ENCODE data around the gene DCPS.

DCPS gene

DNA sequence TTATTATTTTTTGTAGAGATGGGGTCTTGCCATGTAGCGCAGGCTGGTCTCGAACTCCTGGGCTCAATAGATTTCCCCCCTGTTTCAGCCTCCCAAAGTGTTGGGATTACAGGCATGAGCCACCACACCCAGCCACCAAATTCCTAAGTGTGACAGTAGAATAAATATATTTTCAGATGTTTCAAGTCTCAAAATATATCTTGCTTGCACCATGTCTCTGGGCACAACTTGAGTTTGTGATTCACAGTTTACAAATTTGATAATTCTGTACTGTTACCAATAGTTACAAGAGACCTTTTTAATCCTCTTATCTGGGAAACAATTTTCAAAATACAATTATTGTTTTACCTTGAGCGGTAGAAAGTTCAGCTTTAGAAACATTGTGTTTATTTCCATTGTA is 19.1 kb downstream of the DCPS start:
- in situ Hi-C loops (cut with MboI; ENCODE audit: low sequenced_read_pairs) = loop anchor here (25.0 kb wide), 1 partner anchor 664 kb away; no protein-coding TSS in a partner anchor

DNA sequence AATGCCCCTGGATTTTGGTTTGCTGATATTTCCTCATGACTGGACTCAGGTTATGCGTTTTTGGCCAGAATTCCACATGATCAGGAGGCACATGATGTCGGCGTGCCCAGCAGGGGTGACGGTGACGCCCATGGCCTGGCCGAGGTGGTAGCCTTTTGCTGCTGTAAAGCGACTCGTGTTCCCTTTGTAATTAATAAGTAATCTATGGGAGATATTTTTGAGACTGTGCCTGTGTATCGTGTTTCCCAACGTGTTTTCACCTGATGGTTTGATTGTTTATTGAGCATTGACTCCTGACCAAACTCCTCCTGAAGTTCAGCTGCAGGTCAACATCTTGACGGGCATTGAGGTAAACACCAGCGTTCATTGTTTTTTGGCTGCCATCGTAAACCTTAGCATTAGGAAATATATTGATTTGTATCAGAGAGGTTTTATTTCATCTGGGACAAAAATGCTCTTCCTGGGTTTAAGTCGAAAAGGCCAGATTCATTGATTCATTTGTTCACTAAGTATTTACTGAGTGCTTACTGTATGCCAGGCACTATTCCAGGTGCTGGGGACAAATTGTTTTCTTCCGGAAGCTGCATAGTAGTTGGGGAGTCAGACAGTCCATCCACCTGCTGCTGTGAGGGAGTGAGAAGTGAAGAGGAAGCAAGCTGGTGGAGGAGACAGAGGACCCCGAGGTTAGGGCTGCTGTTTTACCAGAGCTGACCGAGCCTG is 23.6 kb downstream of the DCPS start:
- in situ Hi-C loops (cut with MboI; ENCODE audit: low sequenced_read_pairs) = no loop called here

DNA sequence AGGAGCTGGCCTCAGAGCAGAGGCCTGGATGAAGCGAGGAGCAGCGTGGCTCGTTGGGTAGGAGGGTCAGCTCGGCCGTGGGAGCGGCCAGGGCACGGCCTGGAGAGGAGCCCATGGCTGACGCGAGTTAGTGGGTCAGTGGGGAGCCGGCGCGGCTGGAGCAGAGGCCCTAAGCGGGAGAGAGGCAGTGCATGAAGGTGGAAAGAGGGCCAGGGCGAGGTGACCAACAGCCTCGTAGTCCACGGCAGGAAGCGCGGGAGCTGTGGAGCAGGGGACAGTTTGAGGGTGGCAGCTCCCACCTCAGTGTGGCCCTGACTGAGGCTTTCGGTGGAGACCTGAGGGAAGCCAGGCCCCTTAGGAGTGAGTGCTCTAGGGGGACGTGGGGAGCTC is 24.1 kb downstream of the DCPS start:
- in situ Hi-C loops (cut with MboI; ENCODE audit: low sequenced_read_pairs) = no loop called here

DNA sequence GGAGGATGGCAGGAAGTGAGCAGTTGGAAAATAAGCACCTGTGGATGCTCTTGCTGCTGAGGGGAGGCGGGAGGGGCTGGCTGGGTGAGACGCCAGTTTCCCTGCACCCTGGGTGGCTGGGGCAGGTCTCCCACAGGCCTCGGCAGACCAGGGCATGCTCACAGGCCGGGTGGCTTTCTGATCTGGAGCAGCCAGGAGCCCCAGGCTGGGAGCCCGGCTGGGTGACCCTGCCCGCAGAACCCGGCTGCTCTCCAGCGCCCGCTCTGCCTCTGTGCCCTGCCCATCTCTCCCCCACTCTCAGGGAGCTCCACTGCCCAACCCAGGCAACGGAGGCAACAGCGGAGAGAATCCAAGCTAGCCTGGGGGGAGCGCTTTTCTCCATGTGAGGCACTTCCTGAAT is 24.6 kb downstream of the DCPS start:
- in situ Hi-C loops (cut with MboI; ENCODE audit: low sequenced_read_pairs) = no loop called here

DNA sequence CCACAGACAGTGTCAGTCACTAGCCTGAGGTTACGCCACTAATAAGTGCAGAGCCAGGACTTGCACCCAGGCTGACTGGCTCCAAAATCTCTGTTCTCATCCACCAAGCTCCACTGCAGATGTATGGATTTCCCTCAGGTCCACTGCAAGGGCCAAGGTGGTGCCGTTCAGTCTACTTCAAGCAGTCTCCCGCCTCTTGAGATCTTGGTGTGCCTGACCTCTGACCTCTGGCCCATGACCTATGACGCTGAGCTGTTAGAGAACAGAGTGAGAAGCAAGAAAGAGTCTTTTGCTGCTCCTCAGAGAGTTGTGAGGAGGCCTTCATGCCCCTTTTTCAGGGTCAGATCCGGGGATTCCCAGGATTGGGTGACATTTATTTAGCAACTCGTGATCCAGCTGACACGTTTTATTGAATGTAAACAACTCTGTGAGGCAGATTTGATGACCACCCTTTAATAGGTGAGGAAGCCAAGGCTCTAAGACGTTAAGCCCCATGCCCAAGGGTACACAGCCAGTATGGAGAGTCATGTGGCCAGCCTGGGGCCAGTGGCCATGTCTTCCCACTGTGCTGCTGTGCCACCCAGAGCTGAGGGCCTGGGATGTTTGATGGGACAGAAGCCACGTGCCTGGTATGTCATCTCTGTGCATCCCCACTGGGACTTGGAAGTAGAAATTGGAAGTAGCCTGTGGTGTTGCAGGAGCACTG is 25.2 kb downstream of the DCPS start:
- in situ Hi-C loops (cut with MboI; ENCODE audit: low sequenced_read_pairs) = no loop called here

DNA sequence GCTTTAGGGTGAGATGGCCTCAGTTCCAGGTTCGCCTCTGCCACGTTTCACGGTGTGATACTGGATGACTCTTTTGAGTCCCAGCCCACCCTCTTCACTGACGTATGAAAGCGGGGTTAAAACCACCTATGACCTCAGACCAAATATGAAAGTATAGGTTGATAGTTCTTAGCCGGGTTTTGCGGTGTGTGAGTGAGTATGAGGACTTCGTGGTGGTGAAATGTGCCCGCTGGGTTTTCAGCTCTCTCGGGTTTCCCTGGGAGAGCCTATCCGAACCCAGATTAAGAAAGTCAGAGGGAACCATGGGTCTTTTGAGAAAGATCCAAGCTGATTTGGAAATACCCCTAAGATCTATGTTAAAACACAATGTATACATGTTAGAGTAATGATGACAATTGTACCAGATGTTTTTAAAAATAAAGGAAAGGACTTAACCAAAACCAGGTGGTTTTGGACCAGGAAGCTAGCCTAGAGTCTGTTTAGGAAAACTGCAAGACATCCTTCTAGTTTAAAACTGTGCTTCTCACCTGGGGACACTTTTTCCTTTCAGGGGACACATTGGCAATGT is 25.9 kb downstream of the DCPS start:
- in situ Hi-C loops (cut with MboI; ENCODE audit: low sequenced_read_pairs) = no loop called here

DNA sequence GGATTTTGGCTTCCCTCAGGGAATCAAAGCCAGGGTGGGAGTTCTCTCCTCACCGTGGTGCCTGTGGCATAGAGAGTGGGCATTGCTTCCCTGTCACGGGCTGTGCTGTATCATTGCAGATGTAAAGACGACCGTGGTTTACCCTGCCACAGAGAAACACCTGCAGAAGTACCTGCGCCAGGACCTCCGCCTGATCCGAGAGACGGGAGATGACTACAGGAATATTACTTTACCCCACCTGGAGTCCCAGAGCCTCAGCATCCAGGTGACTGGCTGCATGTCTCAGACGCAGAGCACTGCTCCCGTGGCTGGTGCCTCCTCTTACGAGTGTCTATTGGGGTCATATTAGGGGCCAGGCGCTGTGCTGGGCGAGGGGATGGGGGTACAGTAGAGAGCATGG is 27.4 kb downstream of the DCPS start:
- in situ Hi-C loops (cut with MboI; ENCODE audit: low sequenced_read_pairs) = no loop called here

DNA sequence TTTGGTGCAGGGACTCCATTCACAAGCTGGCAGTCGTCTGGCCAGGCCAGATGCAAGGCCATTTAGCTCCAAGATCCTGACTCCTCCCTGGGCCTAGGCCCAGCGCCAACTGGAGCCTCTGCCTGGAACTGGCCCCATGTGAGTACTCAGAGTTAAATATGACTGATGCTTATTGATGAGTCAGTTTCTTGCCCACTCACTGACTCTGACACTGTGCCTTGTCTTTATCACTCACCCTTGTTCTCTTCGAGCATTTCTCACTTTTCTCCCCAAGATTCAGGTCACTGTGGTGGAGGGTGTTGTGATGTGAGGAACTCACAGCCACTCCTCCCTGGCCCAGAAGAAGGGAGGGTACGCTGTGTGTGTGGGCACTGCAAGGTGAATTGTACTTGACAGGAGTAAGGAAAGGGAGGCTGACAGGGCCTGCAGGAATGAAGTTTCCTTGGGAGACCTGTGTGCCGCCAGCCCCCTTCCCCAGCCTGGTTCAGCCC is 28.4 kb downstream of the DCPS start:
- in situ Hi-C loops (cut with MboI; ENCODE audit: low sequenced_read_pairs) = no loop called here

DNA sequence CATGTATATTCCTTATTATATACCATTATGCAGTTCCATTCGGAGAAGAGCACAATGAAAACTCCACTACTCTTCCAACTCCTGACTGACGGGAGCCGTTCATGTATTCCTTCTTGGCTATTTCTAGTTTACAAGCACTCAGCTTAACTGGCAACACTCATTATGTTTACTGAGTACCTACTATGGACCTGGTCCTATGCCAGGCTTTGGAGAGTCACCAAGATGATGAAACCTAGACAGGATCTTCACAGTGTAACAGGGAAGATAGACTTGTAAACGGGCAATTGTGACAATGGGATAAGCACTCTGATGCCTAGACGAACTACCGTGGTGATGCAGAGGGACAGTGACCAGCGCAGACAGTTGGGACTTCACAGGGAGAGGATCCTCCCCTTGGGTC is 29.3 kb downstream of the DCPS start:
- in situ Hi-C loops (cut with MboI; ENCODE audit: low sequenced_read_pairs) = no loop called here

DNA sequence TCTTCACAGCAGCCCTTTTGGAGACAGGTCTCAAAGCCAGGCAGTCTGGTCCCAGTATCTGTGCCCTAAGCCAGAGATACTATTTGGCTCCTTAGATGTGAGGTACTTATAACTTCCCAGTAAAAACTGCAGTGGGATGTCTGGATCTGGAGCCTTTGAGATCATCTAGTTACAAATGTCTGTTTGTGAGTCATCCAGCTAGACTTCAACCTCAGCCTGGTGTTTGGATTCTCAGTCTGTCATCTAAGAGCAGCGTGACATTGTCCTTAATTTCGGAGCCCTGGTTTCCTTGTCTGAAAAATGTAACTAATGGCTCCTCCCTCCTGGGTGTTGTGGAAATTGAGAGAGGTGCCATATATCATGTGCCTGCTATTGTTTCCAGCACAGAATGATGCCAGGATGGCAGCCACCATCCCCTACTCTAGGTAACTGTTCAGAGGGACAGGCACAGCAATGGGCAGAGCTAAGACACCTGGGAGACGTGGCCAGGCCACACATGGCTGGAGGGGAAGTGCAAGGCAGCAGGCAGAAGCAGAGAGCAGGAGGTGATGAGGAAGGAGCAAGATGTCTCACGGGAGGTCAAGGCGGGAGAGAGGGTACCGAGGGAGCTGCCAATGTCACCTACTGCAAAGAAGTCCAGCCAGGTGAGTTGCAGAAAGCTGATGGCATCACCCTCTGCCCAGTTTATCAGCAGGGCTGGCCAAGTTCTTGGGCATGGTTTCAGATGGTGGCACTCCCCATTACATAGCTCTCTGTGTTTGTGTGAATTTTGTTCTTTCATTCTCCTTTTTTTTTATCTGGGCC is 31.0 kb downstream of the DCPS start:
- in situ Hi-C loops (cut with MboI; ENCODE audit: low sequenced_read_pairs) = no loop called here

DNA sequence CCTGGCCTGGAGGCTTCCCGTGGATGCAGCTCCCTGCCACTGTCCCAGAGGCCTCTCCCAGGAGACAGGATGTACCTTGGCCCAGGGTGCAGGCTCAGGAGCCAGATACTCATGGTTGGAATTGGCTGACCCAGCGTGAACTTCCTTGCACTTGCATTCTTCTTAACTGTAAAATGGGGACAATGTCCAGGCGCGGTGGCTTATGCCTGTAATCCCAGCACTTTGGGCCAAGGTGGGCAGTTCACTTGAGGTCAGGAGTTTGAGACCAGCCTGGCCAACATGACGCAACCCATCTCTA is 31.6 kb downstream of the DCPS start:
- in situ Hi-C loops (cut with MboI; ENCODE audit: low sequenced_read_pairs) = no loop called here

DNA sequence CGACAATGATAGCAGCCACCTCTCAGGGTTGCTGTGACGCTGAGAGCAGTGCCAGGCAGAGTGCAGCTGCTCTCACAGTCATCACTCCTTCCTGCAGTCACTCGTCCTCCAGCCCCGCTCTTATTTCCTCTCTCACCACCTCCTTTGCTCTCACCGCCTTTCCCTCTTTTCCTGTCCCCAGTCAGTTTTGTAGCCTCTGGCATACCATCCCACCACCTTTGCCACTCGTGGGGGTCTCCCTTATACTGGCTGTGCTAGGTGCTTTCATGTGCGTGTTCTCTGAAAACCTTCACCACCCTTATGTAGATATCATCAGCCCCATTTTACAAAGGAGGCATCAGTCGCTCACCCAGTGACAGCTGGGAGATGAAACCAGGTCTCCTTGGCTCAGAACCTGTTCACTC is 32.3 kb downstream of the DCPS start:
- in situ Hi-C loops (cut with MboI; ENCODE audit: low sequenced_read_pairs) = no loop called here

DNA sequence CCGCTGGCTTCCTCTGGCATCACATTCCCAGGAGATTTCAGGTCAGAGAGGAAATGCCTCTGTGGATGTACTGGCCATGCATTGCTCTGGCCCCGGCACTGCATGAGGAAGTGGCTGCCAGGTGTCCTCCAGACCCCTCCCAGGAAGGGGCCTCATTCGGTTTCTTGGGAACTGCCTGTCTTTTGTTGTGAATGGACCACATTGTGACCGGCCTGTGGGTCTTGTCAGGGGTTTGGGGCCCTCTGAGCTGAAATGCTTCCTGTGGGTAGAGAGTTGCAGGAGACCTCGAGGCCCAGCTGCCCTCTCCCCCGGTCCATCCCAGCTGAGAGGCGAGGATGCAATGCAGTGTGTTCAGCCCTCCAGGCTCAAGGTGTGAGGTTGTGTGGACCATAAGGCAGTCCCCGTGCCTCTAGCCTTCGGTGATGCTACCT is 32.8 kb downstream of the DCPS start:
- in situ Hi-C loops (cut with MboI; ENCODE audit: low sequenced_read_pairs) = no loop called here

DNA sequence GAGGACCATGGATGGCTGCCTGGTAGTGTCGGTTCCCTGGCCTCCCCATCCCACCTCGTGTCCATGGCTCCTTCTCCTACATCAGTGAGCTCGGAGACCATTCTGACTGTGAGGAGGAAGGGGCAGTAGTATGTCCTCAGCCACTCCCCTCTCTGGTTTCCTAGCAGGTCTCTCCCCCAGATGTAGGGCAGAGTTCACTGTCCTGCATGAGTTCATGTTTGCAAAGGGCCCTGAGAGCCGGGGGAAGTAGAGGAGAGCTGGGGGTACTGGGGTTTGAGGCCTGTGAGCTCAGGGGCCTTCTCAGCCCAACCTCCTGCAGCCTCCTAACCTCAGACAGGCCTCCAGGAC is 33.2 kb downstream of the DCPS start:
- in situ Hi-C loops (cut with MboI; ENCODE audit: low sequenced_read_pairs) = no loop called here

DNA sequence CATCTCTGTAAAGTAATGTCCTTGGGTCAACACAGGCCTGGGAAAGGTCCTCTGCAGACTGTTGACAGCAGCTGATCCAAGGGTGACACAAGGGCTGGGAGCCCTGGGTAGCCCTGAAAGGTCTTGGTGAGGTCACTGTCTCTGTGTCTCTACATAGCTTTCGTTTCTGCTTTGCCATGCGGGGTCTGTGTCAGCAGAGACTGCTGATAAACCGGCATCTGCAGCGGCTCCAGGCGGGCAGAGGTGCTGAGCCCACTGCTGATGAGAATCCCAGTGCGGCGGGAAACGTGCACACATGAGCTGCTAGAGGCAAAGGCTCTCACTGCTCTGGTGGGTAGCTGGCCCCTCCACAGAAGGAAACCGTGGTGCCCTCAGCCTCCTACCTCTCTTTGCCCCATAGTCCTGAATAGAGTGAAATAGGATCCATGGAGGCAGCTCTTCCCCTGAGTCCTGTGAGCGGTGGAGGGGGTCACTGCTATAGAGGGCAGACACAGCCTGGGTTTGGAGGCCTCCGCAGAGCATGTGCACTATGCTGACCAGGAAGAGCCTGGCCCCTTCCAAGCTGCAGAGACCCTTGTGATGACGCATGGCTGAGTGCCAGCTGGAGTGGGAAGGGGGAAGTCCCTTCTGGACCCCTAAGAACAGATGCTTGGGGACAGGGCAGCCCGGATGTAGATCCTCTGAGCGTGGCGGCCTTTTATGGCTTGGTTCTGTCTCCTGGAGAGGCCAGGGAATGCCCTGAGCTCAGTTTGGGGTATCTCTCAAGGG is 33.8 kb downstream of the DCPS start:
- in situ Hi-C loops (cut with MboI; ENCODE audit: low sequenced_read_pairs) = no loop called here

DNA sequence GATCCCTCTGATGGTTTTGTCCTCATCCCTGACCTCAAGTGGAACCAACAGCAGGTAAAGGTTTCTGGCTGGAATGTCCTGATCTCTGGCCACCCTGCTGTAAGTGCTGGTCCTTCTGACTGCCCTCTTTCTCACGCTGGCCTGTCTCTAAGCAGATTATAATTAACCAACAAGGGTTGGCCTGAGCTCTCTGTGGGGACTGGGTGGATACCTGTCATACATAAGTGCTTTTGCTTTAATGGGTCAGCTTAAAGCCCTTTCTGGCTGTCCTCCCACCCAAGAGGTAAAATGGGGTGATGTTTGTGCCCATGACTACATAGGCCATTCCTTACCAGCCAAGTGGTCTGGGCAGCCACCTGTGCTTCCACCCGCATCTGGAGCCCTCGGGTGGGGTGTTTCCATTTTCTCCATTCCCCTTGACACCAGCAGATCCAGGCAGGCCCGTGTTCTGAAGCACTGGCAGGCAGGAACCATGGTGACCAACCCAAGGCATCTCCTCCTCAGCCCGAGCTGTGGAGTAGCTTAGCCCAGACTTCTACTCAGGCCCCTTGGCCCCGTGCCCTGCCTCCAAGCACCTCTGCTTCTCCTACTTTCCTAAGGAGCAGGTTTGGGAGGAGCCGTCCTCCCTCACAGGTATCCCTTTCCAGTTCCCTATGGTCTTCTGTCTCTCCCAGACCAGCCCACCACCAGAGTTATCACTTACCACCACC is 34.6 kb downstream of the DCPS start:
- in situ Hi-C loops (cut with MboI; ENCODE audit: low sequenced_read_pairs) = no loop called here

DNA sequence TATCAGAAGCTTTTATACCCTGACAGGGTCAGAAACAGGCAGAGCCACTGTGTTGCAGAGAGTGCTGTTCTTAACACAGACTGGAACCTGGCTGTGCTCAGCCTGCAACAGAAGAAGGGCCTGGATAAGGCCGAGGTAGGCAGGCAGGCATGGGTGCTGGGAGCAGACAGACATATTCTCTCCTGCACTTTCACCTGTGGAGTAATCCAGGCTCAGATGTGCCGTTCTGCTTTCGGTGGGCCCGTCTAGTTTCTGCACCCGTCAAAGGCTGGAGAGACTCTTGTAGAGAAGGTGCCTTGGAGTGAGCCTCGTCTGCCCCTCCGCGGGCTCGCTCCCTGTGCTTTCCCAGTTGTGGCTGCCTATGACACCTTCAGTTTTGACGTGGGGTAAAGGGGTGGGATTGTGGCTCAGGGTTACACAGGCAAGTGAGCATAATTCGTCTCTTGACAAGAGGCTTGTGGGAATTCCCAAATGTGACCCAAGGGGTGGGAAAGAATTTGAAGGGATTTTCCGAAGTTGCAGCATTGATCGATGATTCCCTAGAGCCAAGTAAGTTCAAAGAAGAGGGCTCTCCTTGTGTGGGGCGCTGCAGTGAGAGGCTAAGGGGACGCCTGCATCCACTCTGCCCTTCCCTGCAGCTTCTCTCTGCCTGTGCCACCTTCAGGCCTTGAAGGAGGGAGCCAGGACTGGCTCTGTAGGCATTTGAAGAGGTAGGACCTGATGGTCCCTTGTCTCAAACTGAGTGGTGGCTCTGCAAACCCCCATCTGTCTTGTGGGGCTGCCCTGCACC is 35.4 kb downstream of the DCPS start:
- in situ Hi-C loops (cut with MboI; ENCODE audit: low sequenced_read_pairs) = no loop called here

DNA sequence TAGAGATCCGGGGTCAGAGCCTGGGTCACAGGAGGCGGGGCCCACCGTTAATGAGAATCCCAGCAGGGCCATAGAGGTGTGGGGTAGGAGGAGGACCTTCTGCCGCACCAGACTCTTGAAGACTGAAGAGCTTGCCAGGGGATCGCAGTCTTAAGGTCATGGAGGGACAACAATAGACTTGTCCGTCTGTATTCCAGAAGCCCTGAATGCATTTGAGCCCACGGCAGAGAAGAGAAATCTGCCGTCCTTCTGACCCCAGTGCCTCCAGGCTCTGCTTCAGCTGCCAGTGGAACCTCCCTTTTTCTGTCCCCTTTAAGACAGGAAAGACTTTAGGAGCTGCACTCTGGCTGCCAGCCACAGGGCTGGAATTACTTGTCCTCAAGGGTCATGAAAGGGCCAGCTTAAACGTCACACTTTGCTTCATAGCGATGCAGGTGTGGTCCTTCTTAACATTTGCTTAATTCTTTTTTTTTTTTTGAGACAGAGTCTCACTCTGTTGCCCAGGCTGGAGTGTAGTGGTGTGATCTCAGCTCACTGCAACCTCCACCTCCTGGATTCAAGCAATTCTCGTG is 36.1 kb downstream of the DCPS start:
- in situ Hi-C loops (cut with MboI; ENCODE audit: low sequenced_read_pairs) = no loop called here

DNA sequence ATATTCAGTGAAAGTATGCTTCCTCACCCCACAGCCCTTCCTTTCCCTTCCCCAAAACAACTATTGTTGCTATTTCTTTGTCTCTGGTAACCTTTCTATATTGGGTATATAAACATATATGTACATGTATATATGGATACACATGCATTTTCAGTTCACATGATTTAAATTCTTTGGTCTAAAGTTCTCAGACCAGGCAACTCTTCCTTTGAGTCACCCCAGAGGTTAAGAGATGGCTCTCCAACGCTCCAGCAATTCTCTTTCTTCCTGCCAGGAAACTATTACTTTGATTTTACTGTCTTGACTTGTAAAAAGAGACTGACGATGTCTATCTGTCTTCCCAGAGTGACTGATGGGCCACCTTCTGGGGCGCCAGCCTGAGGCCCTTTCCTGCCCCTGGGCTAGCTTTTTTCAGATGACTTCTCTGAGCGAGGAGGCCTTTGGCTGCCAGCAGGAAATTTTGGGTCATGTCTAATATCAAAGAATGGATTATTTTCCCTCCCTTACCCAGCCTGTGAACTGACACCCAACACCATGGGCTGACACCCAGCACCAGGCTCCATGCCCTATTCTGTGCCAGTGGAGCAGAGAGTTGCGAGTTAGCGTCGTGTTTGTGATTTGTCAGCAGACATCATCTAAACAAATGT is 37.2 kb downstream of the DCPS start:
- in situ Hi-C loops (cut with MboI; ENCODE audit: low sequenced_read_pairs) = no loop called here
